BLaER1 (cell line): ENCODE data around the gene MRM3.

Experiments used
- H3K27ac ChIP-seq: shearing (Covaris generic); formaldehyde crosslinking; 2 replicates; pipeline ENCODE4 v1.8.1; 2022
- H3K27me3 ChIP-seq: shearing (Covaris generic); formaldehyde crosslinking; 2 replicates; pipeline ENCODE4 v1.8.1; 2022
- H3K36me3 ChIP-seq: shearing (Covaris generic); formaldehyde crosslinking; 2 replicates; pipeline ENCODE4 v1.8.1; 2022
- H3K4me1 ChIP-seq: shearing (Covaris generic); formaldehyde crosslinking; 2 replicates; pipeline ENCODE4 v1.8.1; 2022
- H3K4me2 ChIP-seq: shearing (Covaris generic); formaldehyde crosslinking; 2 replicates; pipeline ENCODE4 v1.8.1; 2022
- H3K4me3 ChIP-seq: shearing (Covaris generic); formaldehyde crosslinking; 2 replicates; pipeline ENCODE4 v1.8.1; 2022
- H3K9ac ChIP-seq: shearing (Covaris generic); formaldehyde crosslinking; 2 replicates; pipeline ENCODE4 v1.8.1; 2022
- H3K9me3 ChIP-seq: shearing (Covaris generic); formaldehyde crosslinking; 2 replicates; pipeline ENCODE4 v1.8.1; 2022
- H4K20me1 ChIP-seq: shearing (Covaris generic); formaldehyde crosslinking; 2 replicates; pipeline ENCODE4 v1.8.1; 2022
- Cebpa-rat ChIP-seq: shearing (Covaris generic); IDR thresholded peaks from 2 replicates; pipeline ENCODE4 v1.8.1; 2022

The MRM3 gene, protein sequence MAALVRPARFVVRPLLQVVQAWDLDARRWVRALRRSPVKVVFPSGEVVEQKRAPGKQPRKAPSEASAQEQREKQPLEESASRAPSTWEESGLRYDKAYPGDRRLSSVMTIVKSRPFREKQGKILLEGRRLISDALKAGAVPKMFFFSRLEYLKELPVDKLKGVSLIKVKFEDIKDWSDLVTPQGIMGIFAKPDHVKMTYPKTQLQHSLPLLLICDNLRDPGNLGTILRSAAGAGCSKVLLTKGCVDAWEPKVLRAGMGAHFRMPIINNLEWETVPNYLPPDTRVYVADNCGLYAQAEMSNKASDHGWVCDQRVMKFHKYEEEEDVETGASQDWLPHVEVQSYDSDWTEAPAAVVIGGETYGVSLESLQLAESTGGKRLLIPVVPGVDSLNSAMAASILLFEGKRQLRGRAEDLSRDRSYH

DNA sequence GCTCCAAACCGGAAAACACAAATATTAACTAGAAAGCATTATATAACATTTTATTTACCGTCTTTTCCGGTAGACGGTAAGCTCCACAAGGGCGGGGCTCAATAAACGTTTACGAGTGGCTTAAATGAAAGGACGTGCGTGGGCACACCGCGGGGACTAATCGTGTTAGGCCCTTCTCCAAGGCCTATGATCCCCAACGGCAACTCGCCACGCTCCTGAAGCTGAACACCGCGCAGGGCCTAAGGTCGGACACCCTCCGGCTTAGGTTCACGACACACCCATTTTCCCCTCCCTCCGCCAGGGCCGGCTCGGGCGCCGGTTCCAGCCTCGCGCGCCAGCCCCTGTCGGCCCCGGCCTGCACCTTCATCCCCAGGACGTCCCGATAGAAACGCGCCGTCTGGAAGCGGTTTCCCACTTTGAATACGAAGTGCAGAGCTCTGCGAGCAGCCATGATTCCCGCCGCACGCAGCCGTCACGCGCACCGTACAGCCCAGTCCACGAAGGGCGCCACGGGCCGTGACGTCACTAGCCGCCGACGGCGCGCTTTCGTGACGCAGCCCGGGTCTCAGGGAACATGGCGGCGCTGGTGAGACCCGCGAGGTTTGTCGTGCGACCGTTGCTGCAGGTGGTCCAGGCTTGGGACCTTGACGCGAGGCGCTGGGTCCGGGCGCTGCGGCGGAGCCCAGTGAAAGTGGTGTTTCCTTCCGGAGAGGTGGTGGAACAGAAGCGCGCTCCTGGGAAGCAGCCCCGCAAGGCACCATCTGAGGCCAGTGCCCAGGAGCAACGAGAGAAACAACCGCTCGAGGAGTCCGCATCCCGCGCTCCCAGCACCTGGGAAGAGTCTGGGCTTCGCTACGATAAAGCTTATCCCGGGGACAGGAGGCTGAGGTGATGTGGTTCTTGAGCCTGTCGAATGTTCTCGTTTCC lies at the start of gene MRM3, which contains the start of gene GLOD4:
Gene MRM3 (plus strand): TSS at position 549 of the 927 bp plus-strand sequence. CDS start 26 bp downstream, at position 575.
Gene GLOD4 (minus strand): TSS at position 476 of the 927 bp plus-strand sequence. CDS start 25 bp downstream, at position 451.
- peaks cover 85% of the 10 kb centered on the region for H4K20me1 ChIP-seq
- peaks cover 49% of the 10 kb centered on the region for H3K36me3 ChIP-seq
- peak within 1 kb of the TSS; percentile 87 for H3K9ac ChIP-seq
- no peaks in the 10 kb centered on the region for H3K27me3 ChIP-seq
- peak within 1 kb of the TSS; percentile 85 for H3K27ac ChIP-seq
- H3K4me1 ChIP-seq = peaks cover 32% of the 10 kb centered on the region
- peak within 1 kb of the TSS; percentile 98 for H3K4me2 ChIP-seq
- H3K9me3 ChIP-seq = no peaks in the 10 kb centered on the region
- no peak for TF ChIP-seq Cebpa-rat
- peak within 1 kb of the TSS; percentile 86 for H3K4me3 ChIP-seq

DNA sequence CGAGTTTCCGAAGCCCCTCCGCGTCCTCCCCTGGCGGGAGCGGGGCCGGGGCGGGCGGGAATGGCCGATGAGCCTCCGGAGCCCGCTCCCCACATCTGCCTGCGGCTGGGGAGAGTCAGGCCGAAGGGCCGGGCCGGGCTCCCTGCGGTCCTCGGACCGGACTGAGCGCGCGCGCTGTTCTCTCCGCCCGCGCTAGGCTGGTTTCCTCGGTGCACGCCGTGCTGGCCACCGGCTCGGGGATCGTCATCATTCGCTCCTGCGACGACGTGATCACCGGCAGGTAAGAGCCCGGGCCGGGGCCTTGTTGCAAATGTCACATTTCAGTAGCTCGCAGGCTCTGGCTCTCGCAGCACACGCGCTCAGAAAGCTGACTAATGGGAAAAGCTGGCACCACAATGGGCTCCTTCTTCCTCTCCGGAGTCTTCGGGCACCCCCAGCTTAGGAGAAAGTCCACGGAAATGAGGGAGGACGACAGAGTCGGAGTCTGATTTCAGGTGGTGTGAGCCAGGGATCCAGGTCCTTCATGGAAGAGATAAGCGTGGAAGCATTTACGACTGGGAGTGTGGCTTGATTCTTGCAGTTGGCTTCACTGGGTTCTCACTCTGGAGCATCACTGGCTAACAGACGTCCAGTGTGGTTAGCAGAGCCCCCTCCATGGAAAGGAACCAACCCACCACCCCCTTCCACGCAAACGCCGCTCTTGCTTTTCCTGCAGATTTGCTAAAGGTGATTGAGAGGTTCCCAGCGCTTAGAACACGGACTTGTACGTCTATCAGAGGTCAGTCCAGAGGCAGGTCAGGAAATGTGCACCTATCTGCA lies 49.0 kb upstream of the MRM3 start:
- Histone ChIP-seq H3K4me1 (peaks cover 28% of the 10 kb centered on the region), H3K4me2 (peak overlapping the region; percentile 93), H3K4me3 (peak overlapping the region; percentile 95), H3K36me3 (peaks cover 34% of the 10 kb centered on the region), H3K9ac (peak overlapping the region; percentile 94), H3K27ac (peak overlapping the region; percentile 91), H4K20me1 (peaks cover 19% of the 10 kb centered on the region; the same call in 1 of the 2 replicates), H3K9me3 (no peaks in the 10 kb centered on the region), H3K27me3 (no peaks in the 10 kb centered on the region)
- TF ChIP-seq Cebpa-rat = no peak

DNA sequence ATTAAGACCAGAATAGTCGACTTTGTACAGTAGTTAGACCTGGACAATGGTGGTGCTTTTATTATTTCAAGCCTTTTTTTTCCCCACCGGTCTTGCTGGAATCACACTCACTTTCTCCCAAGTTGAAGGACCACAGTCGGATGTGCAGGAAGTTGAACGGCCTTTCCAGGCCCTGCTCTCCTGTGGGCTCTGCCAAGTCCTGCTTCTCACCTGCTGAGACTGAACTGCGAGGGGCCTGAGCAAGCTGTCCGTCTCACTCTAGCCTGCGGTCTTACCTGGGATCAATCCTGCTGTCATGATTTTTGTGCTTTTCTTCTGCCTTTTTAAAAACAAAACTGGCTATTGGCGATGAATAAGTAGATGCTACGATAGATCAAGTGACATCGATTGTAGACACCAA lies 48.4 kb upstream of the MRM3 start:
- Histone ChIP-seq H3K4me3 (peak overlapping the region; percentile 95), H3K9me3 (no peaks in the 10 kb centered on the region), H3K36me3 (peaks cover 40% of the 10 kb centered on the region), H3K9ac (peak overlapping the region; percentile 94), H4K20me1 (peaks cover 25% of the 10 kb centered on the region; the same call in 1 of the 2 replicates), H3K27ac (no peak overlapping the region), H3K4me1 (peaks cover 28% of the 10 kb centered on the region), H3K4me2 (peak overlapping the region; percentile 93), H3K27me3 (no peaks in the 10 kb centered on the region)
- TF ChIP-seq Cebpa-rat = no peak

DNA sequence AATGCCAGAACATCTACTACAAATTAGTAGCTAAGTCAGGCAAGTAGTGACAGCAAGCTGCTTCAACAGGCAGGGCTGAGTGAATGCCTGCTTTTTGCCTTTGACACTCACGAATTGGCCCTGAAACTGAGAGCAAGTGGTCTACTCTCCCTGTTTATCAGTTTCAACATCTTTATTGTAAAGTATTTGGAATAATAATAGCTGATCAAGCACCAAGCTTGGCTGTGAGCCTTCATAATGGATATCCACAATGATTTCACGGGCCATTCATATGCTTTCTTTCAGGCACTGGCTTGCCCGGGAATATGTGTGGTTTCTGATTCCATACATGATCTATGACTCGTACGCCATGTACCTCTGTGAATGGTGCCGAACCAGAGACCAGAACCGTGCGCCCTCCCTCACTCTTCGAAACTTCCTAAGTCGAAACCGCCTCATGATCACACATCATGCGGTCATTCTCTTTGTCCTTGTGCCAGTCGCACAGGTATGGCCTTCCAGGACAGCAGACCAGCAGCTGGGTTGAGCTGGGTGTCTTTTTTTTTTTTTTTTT lies 44.5 kb upstream of the MRM3 start:
- Histone ChIP-seq H3K9ac (no peak overlapping the region), H3K4me1 (peaks cover 48% of the 10 kb centered on the region), H4K20me1 (peaks cover 64% of the 10 kb centered on the region), H3K36me3 (peaks cover 73% of the 10 kb centered on the region), H3K9me3 (no peaks in the 10 kb centered on the region), H3K4me2 (no peak overlapping the region), H3K27me3 (no peaks in the 10 kb centered on the region), H3K27ac (no peak overlapping the region), H3K4me3 (no peak overlapping the region)
- no peak for TF ChIP-seq Cebpa-rat

DNA sequence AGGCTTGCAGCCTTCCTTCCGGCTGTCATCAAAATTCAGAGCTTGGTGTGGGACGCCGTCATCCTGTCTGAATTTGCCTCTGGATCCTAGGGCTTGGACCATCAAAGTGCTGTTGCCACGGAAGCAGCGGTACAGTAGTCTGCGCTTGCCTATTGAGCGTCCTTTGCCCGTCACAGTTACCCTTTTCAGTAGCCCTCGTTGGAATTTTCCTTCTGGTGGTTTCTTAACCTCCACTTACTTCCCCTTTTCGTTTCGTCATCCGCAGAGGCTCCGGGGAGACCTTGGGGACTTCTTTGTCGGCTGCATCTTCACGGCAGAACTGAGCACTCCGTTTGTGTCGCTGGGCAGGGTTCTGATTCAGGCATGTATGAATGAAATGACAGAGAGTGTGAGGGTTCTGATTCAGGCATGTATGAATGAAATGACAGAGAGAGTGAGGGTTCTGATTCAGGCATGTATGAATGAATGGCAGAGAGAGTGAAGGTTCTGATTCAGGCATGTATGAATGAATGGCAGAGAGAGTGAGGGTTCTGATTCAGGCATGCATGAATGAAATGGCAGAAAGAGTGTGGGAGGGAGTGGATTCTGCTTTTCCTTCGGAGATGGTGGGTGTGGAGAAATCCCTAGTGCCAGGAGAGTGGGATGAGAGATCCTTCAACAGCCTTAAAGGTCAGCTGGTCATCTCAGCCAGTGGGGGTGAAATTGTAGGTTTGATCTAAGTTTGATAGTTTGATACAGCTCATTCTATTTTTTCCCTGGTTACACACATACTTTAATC lies 41.7 kb upstream of the MRM3 start:
- Histone ChIP-seq H3K36me3 (peaks cover 92% of the 10 kb centered on the region), H3K4me3 (0 out of 2 replicates have a peak overlapping the region, but pooled peaks have one; percentile 12), H4K20me1 (peaks cover 72% of the 10 kb centered on the region), H3K27me3 (no peaks in the 10 kb centered on the region), H3K9me3 (no peaks in the 10 kb centered on the region), H3K9ac (peak overlapping the region; percentile 26; the same call in 1 of the 2 replicates), H3K27ac (peak overlapping the region; percentile 57), H3K4me1 (peaks cover 32% of the 10 kb centered on the region), H3K4me2 (peak overlapping the region; percentile 78)
- TF ChIP-seq Cebpa-rat = peak; percentile 77

DNA sequence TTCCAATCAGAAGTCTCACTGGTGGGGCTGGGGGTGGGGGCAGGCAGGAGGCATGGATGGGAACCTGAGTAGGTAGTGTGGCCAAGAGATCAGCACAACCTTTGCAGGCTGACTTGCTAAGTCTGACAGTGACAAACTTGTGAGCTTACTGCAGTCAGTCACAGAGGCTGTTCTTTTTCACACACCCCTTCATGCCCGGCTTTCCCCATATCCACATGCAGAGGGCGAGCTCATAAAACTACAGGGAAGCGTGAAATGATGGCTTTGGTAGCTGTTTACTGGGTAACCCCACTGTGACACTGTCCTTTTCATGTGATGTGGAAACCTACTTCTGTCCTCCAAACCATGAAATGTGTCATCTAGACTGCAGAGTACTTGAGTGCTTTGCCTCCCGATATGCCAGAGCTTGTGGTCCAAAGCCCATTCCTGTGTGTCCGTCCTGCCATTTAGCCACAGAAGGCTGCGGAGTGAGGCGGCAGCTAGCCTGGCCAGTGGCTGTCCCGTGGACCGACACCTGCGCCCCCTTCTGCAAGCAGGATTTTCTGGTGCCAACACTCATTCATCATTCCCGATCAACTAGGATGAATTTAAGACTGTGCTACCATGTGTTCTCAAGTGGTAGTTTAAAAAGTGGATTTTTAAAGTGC lies 39.9 kb upstream of the MRM3 start:
- H3K4me2 ChIP-seq = no peak overlapping the region
- no peaks in the 10 kb centered on the region for H3K27me3 ChIP-seq
- no peaks in the 10 kb centered on the region for H3K9me3 ChIP-seq
- peaks cover 50% of the 10 kb centered on the region for H3K4me1 ChIP-seq
- no peak overlapping the region for H3K27ac ChIP-seq
- peaks cover 95% of the 10 kb centered on the region for H3K36me3 ChIP-seq
- H3K9ac ChIP-seq = no peak overlapping the region
- H4K20me1 ChIP-seq = peaks cover 91% of the 10 kb centered on the region
- no peak overlapping the region for H3K4me3 ChIP-seq
- no peak for TF ChIP-seq Cebpa-rat

DNA sequence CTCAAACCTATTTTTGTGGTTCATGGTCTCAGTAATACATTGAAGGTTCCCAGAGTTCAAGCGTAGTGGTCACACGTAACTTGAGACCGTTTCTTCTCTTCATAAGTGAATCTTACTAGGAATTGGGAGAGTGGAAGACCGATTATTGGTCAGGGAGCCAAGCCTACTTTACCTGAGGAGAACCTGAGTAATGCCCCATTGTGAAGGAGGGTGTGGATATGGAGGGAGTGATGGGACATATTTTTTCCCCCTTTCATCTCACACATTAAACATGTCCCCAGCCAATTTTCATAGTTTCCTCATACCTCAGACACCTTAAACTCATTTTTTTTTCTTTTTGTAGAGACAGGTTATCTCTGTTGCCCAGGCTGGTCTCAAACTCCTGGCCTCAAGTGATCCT lies 39.0 kb upstream of the MRM3 start:
- peaks cover 100% of the 10 kb centered on the region for H4K20me1 ChIP-seq
- no peak overlapping the region for H3K4me2 ChIP-seq
- peaks cover 95% of the 10 kb centered on the region for H3K36me3 ChIP-seq
- no peaks in the 10 kb centered on the region for H3K9me3 ChIP-seq
- no peaks in the 10 kb centered on the region for H3K27me3 ChIP-seq
- H3K4me1 ChIP-seq = peaks cover 59% of the 10 kb centered on the region
- no peak overlapping the region for H3K27ac ChIP-seq
- no peak overlapping the region for H3K4me3 ChIP-seq
- no peak overlapping the region for H3K9ac ChIP-seq
- no peak for TF ChIP-seq Cebpa-rat

DNA sequence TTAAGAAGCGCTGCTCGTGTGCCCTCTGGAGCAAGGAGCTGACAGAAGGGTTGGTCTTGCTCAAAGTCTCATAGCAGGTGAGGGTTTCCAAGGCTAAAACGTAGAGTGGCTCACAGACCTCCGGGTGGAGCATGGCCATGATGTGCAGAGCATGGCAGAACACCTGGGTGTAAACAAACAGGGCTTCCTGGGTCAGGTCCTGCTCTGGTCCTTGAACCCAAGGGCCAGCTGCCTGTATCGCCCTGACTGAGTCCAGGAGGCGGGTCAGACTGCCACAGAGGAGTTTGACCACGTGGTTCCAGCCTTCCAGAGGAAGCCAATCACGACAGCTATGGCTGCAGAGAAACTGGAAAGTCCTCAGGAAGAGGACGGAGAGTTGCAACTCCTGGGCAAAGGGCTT lies 37.2 kb upstream of the MRM3 start:
- Histone ChIP-seq H3K9ac (no peak overlapping the region), H3K4me3 (no peak overlapping the region)
- TF ChIP-seq Cebpa-rat = no peak

More for the DNA sequence above, 37.2 kb upstream of the MRM3 start:
- H3K27ac ChIP-seq = no peak overlapping the region
- H3K9me3 ChIP-seq = no peaks in the 10 kb centered on the region
- peaks cover 91% of the 10 kb centered on the region for H3K36me3 ChIP-seq
- H4K20me1 ChIP-seq = peaks cover 98% of the 10 kb centered on the region
- H3K27me3 ChIP-seq = no peaks in the 10 kb centered on the region
- H3K4me2 ChIP-seq = no peak overlapping the region
- peaks cover 62% of the 10 kb centered on the region for H3K4me1 ChIP-seq
